Skeletal muscle tissue (tissue), 4 donors: ENCODE results near the gene KLHDC7A. TPM values are rescaled to one million over a fixed set of nuclear protein-coding genes. Genes with fewer than 3 reads are reported as not detected.

Source experiments
- H3K27ac ChIP-seq: one replicate; pipeline ENCODE4 v1.7.0; 2013; ENCODE audit warnings: mild to moderate bottlenecking, low read depth, low read length, inconsistent platforms
- H3K27me3 ChIP-seq, 3 donors: one replicate each; pipeline ENCODE4 v1.7.0; 2013; ENCODE audit warnings: low read length in 3 of 3; ENCODE audit not compliant: control insufficient read depth in 3 of 3, insufficient read depth in 3 of 3
- H3K36me3 ChIP-seq, 3 donors: one replicate each; pipeline ENCODE4 v1.7.0; 2013; ENCODE audit warnings: low read length in 3 of 3; ENCODE audit not compliant: control insufficient read depth in 3 of 3, insufficient read depth in 3 of 3
- H3K4me1 ChIP-seq, 3 donors: one replicate each; pipeline ENCODE4 v1.7.0; 2013; ENCODE audit warnings: low read length in 3 of 3, mild to moderate bottlenecking in 3 of 3; ENCODE audit not compliant: control insufficient read depth in 3 of 3, insufficient read depth in 3 of 3
- H3K4me3 ChIP-seq, 3 donors: one replicate each; pipeline ENCODE4 v1.7.0; 2013; ENCODE audit warnings: low read length in 3 of 3
- H3K9ac ChIP-seq, 3 donors: one replicate each; pipeline ENCODE4 v1.7.0; 2013; ENCODE audit warnings: low read length in 3 of 3, mild to moderate bottlenecking in 3 of 3, moderate library complexity in 2 of 3, low read depth in 1 of 3
- H3K9me3 ChIP-seq, 3 donors: one replicate each; pipeline ENCODE4 v1.7.0; 2013; ENCODE audit warnings: low read length in 3 of 3; ENCODE audit not compliant: control insufficient read depth in 3 of 3
- total RNA-seq: library from RNA; depleted of rRNA; stranded (reverse); fragments of >200 nt; gene quantifications from one replicate; pipeline ENCODE4 v1.2.3, GENCODE V29; 2014
- donor health status: Osteomylitis.

KLHDC7A gene
- total RNA-seq = not detected

- no peak within 1 kb of the TSS for H3K9ac ChIP-seq
- H3K4me1 ChIP-seq = peaks cover 0 to 2% (median 0%) of the 10 kb centered on the region in 3 donors
- H3K4me3 ChIP-seq = no peak within 1 kb of the TSS
- no peaks in the 10 kb centered on the region for H3K9me3 ChIP-seq
- no peaks in the 10 kb centered on the region for H3K36me3 ChIP-seq
- H3K27ac ChIP-seq = no peak within 1 kb of the TSS
- H3K27me3 ChIP-seq = peaks cover 40 to 61% (median 54%) of the 10 kb centered on the region in 3 donors
These were observed at the start of gene KLHDC7A for GRCh38 chr1:18480315-18481189. TSS of gene KLHDC7A (plus strand) at chr1:18480930. CDS start at chr1:18480982, 52 bp downstream.

DNA sequence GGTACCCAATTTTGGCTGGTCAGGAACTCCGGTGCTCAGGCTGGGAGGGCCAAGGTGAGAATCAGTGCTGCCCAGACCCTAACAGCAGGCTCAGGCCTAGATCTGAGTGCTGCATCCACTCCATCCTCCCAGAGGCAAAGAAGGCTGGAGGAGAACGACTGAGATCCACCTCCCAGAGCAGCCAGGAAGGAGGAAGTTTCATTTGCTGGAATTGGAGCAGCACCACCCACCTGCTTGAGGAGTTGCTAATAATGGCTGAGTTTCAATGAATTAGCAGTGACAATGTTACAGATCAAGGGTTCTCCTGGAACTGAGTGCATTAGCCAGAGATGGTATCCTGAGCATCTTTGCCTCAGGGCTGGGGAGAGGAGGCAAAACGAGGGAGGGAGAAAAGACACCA, 46.7 kb upstream of the KLHDC7A start:
- no peaks in the 10 kb centered on the region for H3K4me1 ChIP-seq
- peaks cover 0 to 15% (median 5%) of the 10 kb centered on the region in 3 donors for H3K27me3 ChIP-seq
- H3K9me3 ChIP-seq = peaks cover 0 to 6% (median 0%) of the 10 kb centered on the region in 3 donors
- H3K27ac ChIP-seq = no peak overlapping the region
- no peak overlapping the region for H3K9ac ChIP-seq
- H3K4me3 ChIP-seq = no peak overlapping the region
- no peaks in the 10 kb centered on the region for H3K36me3 ChIP-seq

DNA sequence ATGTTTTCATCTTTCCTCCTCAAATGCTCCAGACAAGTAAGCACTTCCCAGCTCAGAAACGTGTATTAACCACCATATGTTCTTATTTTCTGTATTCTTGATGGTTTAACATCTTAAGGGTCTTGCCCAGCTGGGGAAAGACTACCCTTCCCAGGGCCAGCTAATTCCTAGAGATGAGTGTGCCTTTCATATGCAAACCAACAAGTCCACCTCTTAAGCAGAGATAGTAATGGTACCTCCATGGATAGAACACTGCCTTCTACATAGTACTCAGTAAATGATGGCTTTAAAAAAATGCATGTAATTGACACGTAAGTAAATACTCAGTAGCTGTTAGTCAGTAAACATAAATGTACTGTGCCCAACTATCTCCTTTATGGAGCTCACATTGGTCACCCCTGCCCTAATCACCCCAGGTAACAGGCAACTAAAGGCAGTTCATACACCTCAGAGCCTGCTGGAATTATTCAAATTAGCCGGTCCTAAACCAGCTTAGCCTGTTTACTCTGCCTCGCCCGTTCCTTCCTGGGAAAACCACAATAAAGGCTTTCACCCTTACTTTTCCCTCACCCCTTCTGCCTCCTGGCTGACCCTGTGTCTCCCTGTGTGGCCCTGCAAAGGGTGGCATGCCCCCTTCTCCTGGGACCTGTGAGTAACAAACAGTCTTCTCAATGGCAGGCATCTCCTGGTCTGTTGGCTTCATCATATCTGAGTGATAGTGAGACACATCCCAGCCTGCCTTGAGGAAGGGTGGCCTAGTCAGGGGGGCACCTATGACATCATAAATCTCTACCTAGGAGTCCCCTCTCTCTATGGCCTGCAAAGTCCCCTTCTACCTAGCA, 40.1 kb upstream of the KLHDC7A start:
- Histone ChIP-seq H3K9ac (no peak overlapping the region), H3K27ac (no peak overlapping the region), H3K9me3 (no peaks in the 10 kb centered on the region), H3K36me3 (no peaks in the 10 kb centered on the region), H3K27me3 (peaks cover 2 to 26% (median 13%) of the 10 kb centered on the region in 3 donors), H3K4me1 (no peaks in the 10 kb centered on the region), H3K4me3 (no peak overlapping the region)

- Histone ChIP-seq H3K27me3 (peaks cover 7 to 29% (median 20%) of the 10 kb centered on the region in 3 donors), H3K4me3 (no peak overlapping the region), H3K36me3 (no peaks in the 10 kb centered on the region)
These were observed 36.9 kb upstream of the KLHDC7A start for GRCh38 chr1:18443587-18444520.

GRCh38 chr1:18444563-18444962, 36.2 kb upstream of the KLHDC7A start:
- no peak overlapping the region for H3K9ac ChIP-seq
- peaks cover 8 to 28% (median 19%) of the 10 kb centered on the region in 3 donors for H3K27me3 ChIP-seq
- no peaks in the 10 kb centered on the region for H3K36me3 ChIP-seq
- no peak overlapping the region for H3K27ac ChIP-seq
- H3K4me1 ChIP-seq = no peaks in the 10 kb centered on the region
- peaks cover 0 to 4% (median 0%) of the 10 kb centered on the region in 3 donors for H3K9me3 ChIP-seq
- H3K4me3 ChIP-seq = no peak overlapping the region

More at GRCh38 chr1:18443587-18444520, 36.9 kb upstream of the KLHDC7A start:
- no peak overlapping the region for H3K27ac ChIP-seq
- peaks cover 0 to 4% (median 0%) of the 10 kb centered on the region in 3 donors for H3K9me3 ChIP-seq
- H3K9ac ChIP-seq = no peak overlapping the region
- no peaks in the 10 kb centered on the region for H3K4me1 ChIP-seq

- Histone ChIP-seq H3K27me3 (peaks cover 5 to 25% (median 16%) of the 10 kb centered on the region in 3 donors), H3K9ac (no peak overlapping the region), H3K9me3 (peaks cover 0 to 4% (median 0%) of the 10 kb centered on the region in 3 donors), H3K27ac (no peak overlapping the region), H3K4me1 (no peaks in the 10 kb centered on the region), H3K4me3 (no peak overlapping the region), H3K36me3 (no peaks in the 10 kb centered on the region)
These were observed 34.0 kb upstream of the KLHDC7A start for GRCh38 chr1:18446751-18447150.

- Histone ChIP-seq H3K27ac (no peak overlapping the region), H3K4me1 (no peaks in the 10 kb centered on the region), H3K4me3 (no peak overlapping the region), H3K36me3 (no peaks in the 10 kb centered on the region), H3K9ac (no peak overlapping the region), H3K27me3 (peaks cover 8 to 25% (median 13%) of the 10 kb centered on the region in 3 donors), H3K9me3 (peaks cover 0 to 4% (median 0%) of the 10 kb centered on the region in 3 donors)
These were observed 33.1 kb upstream of the KLHDC7A start for GRCh38 chr1:18447509-18448220.

GRCh38 chr1:18448889-18449288, 31.8 kb upstream of the KLHDC7A start:
- Histone ChIP-seq H3K9ac (no peak overlapping the region), H3K9me3 (peaks cover 0 to 4% (median 0%) of the 10 kb centered on the region in 3 donors), H3K4me1 (no peaks in the 10 kb centered on the region), H3K27ac (no peak overlapping the region), H3K4me3 (no peak overlapping the region), H3K27me3 (peaks cover 8 to 20% (median 13%) of the 10 kb centered on the region in 3 donors), H3K36me3 (no peaks in the 10 kb centered on the region)

DNA sequence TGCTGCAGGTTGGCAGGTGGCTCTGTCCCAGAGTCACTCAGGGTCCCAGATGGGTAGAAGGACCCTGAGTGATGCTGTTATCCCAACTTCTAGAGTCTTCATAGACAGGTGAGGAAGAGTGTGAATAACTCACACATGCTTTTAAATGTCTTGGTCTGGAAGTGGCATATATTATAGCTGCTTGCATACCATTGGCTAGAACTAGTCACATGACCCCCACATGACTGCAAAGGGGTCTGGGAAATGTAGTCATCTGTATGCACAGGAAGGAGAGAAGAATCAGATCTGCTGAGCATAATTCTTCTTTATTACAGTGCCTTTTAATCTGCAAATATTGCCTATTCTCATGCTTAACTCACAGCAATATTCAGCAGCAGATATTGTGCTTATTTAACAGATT, 28.2 kb upstream of the KLHDC7A start:
- Histone ChIP-seq H3K4me3 (no peak overlapping the region), H3K27me3 (peaks cover 11 to 22% (median 14%) of the 10 kb centered on the region in 3 donors), H3K27ac (no peak overlapping the region), H3K36me3 (no peaks in the 10 kb centered on the region), H3K9me3 (no peaks in the 10 kb centered on the region), H3K4me1 (no peaks in the 10 kb centered on the region), H3K9ac (no peak overlapping the region)
